K562 (cell line): ENCODE data around the gene LAT. TPM values are rescaled to one million over a fixed set of nuclear protein-coding genes. Genes with fewer than 3 reads are reported as not detected.

Experiments
- ATAC-seq: fragments of 200-7000 bp; cut with Tn5 transposase; 3 replicates; pipeline ENCODE4 v1.9.1; 2020; ENCODE audit warnings: moderate library complexity
- BruUV-seq: library from RNA; stranded (reverse); fragments of 400-500 nt; replicated peaks from 2 replicates; lab custom pipeline; 2021; lab: Mats Ljungman, UMichigan
- CTCF ChIA-PET: fragments of 300-600 bp; formaldehyde crosslinking; extraction: SDS; loops from one replicate; lab custom pipeline; 2021; ENCODE audit warnings: low intra/inter-chr PET ratio; lab: Yijun Ruan, JAX
- POLR2A ChIA-PET: fragments of 300-600, 350-650 bp; sonication (Branson Sonifier 250); formaldehyde crosslinking; extraction: SDS; loops from one replicate; lab custom pipeline; 2021; ENCODE audit warnings: antibody characterized with exemption, inconsistent platforms; lab: Yijun Ruan, JAX
- DNase-seq, 4 experiments: peaks; one replicate each; pipeline versions ENCODE4 v3.0.0 to v3.0.0-alpha.2; 2011 to 2018; ENCODE audit warnings: low spot score in 3 of 4, mixed read lengths in 3 of 4; ENCODE audit errors: extremely low read depth in 1 of 4
- FAIRE-seq: peaks from 2 replicates; lab custom pipeline; 2011; peaks lifted over from hg19 to GRCh38; lab: Jason Lieb, UNC
- H2AFZ ChIP-seq: 2 replicates; pipeline ENCODE4 v1.6.0; 2011; ENCODE audit warnings: low read depth, low read length, control low read depth, inconsistent platforms
- H3K27ac ChIP-seq: fragments of 200-600 bp; 3 replicates; pipeline ENCODE4 v1.8.0; 2011; ENCODE audit warnings: low read depth, mild to moderate bottlenecking, control low read depth, inconsistent platforms, low read length, moderate library complexity, mixed read lengths; ENCODE audit errors: extremely low read depth
- H3K27me3 ChIP-seq, 2 experiments: fragments of 300-600 bp in 1 of 2; 2 replicates in 1 of 2; 3 replicates in 1 of 2; pipeline versions ENCODE4 v1.6.0 to v1.8.0; 2011; ENCODE audit warnings: inconsistent platforms in 2 of 2, low read length in 2 of 2, mild to moderate bottlenecking in 1 of 2, mixed read lengths in 1 of 2, moderate library complexity in 1 of 2; ENCODE audit not compliant: control insufficient read depth in 2 of 2, insufficient read depth in 2 of 2
- H3K36me3 ChIP-seq: fragments of 300-600 bp; 3 replicates; pipeline ENCODE4 v1.8.0; 2011; ENCODE audit warnings: mild to moderate bottlenecking, low read length, inconsistent platforms; ENCODE audit not compliant: control insufficient read depth, insufficient read depth
- H3K4me1 ChIP-seq, 2 experiments: fragments of 200-600 bp in 1 of 2; replicated peaks in 1 of 2; 2 replicates in 1 of 2; 3 replicates in 1 of 2; pipeline versions ENCODE4 v1.5.1 to v1.8.0; 2011; ENCODE audit warnings: inconsistent platforms in 2 of 2, low read length in 2 of 2, mild to moderate bottlenecking in 1 of 2, mixed read lengths in 1 of 2, moderate library complexity in 1 of 2; ENCODE audit not compliant: control insufficient read depth in 2 of 2, insufficient read depth in 2 of 2
- H3K4me2 ChIP-seq: 2 replicates; pipeline ENCODE4 v1.6.1; 2011; ENCODE audit warnings: low read length, control low read depth, inconsistent platforms, mixed read lengths; ENCODE audit not compliant: insufficient read depth
- H3K4me3 ChIP-seq: fragments of 200-600 bp; sonication (generic), shearing (Covaris generic); 2 replicates; pipeline ENCODE4 v1.5.1; 2016; ENCODE audit warnings: control low read depth, inconsistent platforms
- H3K79me2 ChIP-seq: fragments of 200-600 bp; 3 replicates; pipeline ENCODE4 v1.8.0; 2011; ENCODE audit warnings: low read length, inconsistent platforms; ENCODE audit not compliant: control insufficient read depth, insufficient read depth
- H3K9ac ChIP-seq, 2 experiments: 2 replicates each; pipeline versions ENCODE4 v1.6.0 to v1.6.1; 2011; ENCODE audit warnings: low read depth in 2 of 2, low read length in 2 of 2, control low read depth in 1 of 2, inconsistent platforms in 1 of 2, mild to moderate bottlenecking in 1 of 2, mixed read lengths in 1 of 2; ENCODE audit not compliant: insufficient read depth in 1 of 2
- H3K9me1 ChIP-seq: one replicate; pipeline ENCODE4 v1.6.0; 2011; ENCODE audit warnings: inconsistent platforms, mild to moderate bottlenecking, low read length, moderate library complexity; ENCODE audit not compliant: control insufficient read depth, insufficient read depth
- H3K9me3 ChIP-seq: replicated peaks from 2 replicates; pipeline ENCODE4 v1.5.1; 2011; ENCODE audit warnings: low read depth, low read length, inconsistent platforms; ENCODE audit not compliant: control insufficient read depth, insufficient read depth
- H4K20me1 ChIP-seq: replicated peaks from 2 replicates; pipeline ENCODE4 v1.6.1; 2011; ENCODE audit warnings: low read length, inconsistent platforms, mixed read lengths; ENCODE audit not compliant: control insufficient read depth, insufficient read depth
- POLR2A ChIP-seq: fragments of 450-650 bp; conservative IDR thresholded peaks from 2 replicates; pipeline ENCODE4 v1.6.1; 2016
- POLR2AphosphoS2 ChIP-seq: IDR thresholded peaks from 2 replicates; pipeline ENCODE4 v1.6.1; 2012; ENCODE audit warnings: low read length, improper control_type of control experiment
- RBBP5 ChIP-seq: fragments of 200-600 bp; sonication (generic); IDR thresholded peaks from 2 replicates; pipeline ENCODE4 v1.6.1; 2012; ENCODE audit warnings: borderline replicate concordance, mild to moderate bottlenecking, low read length, control low read depth, inconsistent platforms; ENCODE audit not compliant: insufficient read depth, poor library complexity, severe bottlenecking
- SUPT5H ChIP-seq: fragments of 450-650 bp; IDR thresholded peaks from 2 replicates; pipeline ENCODE4 v1.6.1; 2016
- ZNF121 ChIP-seq: sonication (generic); formaldehyde crosslinking; conservative IDR thresholded peaks from 2 replicates; pipeline ENCODE4 v1.8.0; 2022; ENCODE audit warnings: missing genetic modification reagents
- ZSCAN32 ChIP-seq: fragments of 450-650 bp; formaldehyde crosslinking; IDR thresholded peaks from 2 replicates; pipeline ENCODE4 v1.4.0; 2020; ENCODE audit warnings: mild to moderate bottlenecking, moderate library complexity
- WGBS: fragments of 100-300 bp; shearing (Covaris generic); methylation state at CpG from one replicate; pipeline ENCODE4 v1.1.6; 2016; ENCODE audit warnings: low coverage, mixed read lengths; ENCODE audit not compliant: insufficient coverage; ENCODE audit errors: missing lambda C conversion rate; 5-methylcytosine and 5-hydroxymethylcytosine counted together
- in situ Hi-C: fragments of 300-500 bp; cut with MboI; formaldehyde crosslinking; loops from 4 replicates; pipeline ENCODE4 v1.15.0; 2018; ENCODE audit warnings: inconsistent platforms, mixed read lengths
- intact Hi-C: fragments of 100-400 bp; cut with micrococcal nuclease; formaldehyde crosslinking; loops from 2 replicates; pipeline ENCODE4 v1.14.2; 2022
- polyA plus RNA-seq, 8 experiments: library from polyadenylated mRNA; depleted of rRNA in 4 of 8; stranded (reverse) in 5 of 8; unstranded in 3 of 8; fragments of >200 nt; fragmentation: Nextera tagmentation in 2 of 8; fragmentation: Illumina TruSeq in 1 of 8; extraction: Ambion mirVana in 2 of 8; extraction: Trizol in 1 of 8; gene quantifications; 2 replicates each; pipeline versions ENCODE4 v1.2.1 to v1.2.3, GENCODE V29; 2011 to 2014; ENCODE audit warnings: inconsistent platforms in 1 of 8, missing spikeins in 1 of 8
- total RNA-seq, 7 experiments: library from RNA; depleted of rRNA in 6 of 7; stranded (reverse); fragments of >200 nt in 6 of 7; fragmentation: Illumina TruSeq in 2 of 7; extraction: Trizol in 2 of 7; gene quantifications; 2 replicates each; pipeline versions ENCODE4 v1.2.1 to v1.2.3, GENCODE V29; 2011 to 2021; ENCODE audit warnings: low replicate concordance in 1 of 7
- TF ChIP-seq, protein P1 (sequence below): fragments of 250-450 bp; sonication (Bioruptor Pico); IDR thresholded peaks from 2 replicates; pipeline ENCODE4 v1.8.0; 2022; ENCODE audit warnings: inconsistent platforms
- TF ChIP-seq, protein P2 (sequence below), 2 experiments: fragments of 450-650 bp in 1 of 2; sonication (generic) in 1 of 2; formaldehyde crosslinking in 1 of 2; IDR thresholded peaks; 2 replicates each; pipeline versions ENCODE4 v1.7.1 to v1.9.0; 2016 to 2022; ENCODE audit warnings: inconsistent platforms in 1 of 2, mild to moderate bottlenecking in 1 of 2, missing genetic modification reagents in 1 of 2

Gene LAT
- total and polyA plus RNA-seq, 9 of the 15 experiments (the other 6 are each of a cell fraction or from before 2014, with no cell fraction given): 0.40 to 4.2 (median 1.3) TPM

DNA sequence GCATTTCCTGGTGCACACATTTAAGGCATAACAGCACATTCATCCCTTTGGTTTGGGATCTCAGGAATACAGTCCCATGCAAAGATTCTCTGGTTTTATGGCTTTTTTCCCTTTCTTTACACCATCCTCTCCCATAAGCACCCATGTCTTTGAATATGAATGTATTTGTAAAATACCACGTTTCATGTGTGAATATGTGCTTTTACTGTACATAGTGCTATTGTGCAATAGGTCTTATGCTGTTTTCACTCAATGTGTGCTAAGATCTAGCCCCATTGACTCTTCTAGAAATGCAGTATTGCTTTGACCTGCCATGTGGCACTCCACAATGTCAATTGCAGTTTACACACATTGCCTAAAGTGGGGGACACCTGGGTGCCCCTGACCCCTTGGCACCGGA lies 20.4 kb upstream of the LAT start (continued):
- TF ChIP-seq, protein P1, sequence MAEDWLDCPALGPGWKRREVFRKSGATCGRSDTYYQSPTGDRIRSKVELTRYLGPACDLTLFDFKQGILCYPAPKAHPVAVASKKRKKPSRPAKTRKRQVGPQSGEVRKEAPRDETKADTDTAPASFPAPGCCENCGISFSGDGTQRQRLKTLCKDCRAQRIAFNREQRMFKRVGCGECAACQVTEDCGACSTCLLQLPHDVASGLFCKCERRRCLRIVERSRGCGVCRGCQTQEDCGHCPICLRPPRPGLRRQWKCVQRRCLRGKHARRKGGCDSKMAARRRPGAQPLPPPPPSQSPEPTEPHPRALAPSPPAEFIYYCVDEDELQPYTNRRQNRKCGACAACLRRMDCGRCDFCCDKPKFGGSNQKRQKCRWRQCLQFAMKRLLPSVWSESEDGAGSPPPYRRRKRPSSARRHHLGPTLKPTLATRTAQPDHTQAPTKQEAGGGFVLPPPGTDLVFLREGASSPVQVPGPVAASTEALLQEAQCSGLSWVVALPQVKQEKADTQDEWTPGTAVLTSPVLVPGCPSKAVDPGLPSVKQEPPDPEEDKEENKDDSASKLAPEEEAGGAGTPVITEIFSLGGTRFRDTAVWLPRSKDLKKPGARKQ: no peak

DNA sequence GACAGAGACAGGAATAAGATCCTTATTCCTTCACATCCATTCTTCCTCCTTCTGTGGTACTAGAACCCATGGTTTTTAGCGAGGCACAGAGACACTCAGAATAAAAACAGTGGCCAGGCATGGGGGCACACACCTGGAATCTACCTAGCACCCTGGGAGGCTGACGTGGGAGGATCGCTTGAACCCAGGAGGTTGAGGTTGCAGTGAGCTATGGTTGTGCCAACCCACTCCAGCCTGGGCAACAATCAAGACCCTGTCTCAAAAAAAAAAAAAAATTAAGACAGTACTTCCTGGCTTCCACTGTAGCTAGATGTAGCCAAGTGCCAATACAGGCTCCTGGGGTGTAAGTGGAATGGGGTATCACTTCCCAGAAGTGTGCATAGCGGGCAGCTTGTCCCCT lies 17.7 kb upstream of the LAT start:
- intact Hi-C loops: no loop called here
- in situ Hi-C loops: loop anchor here (25.0 kb wide), 1 partner anchor 305 kb away; no protein-coding TSS in a partner anchor
- no peak overlapping the region for H3K4me3 ChIP-seq
- no peaks in the 10 kb centered on the region for H3K4me1 ChIP-seq
- peaks cover 33% of the 10 kb centered on the region; the same call in 2 of the 3 replicates for H3K36me3 ChIP-seq
- TF ChIP-seq POLR2A (peak; percentile 48), SUPT5H (peak; percentile 56), ZNF121 (peak; percentile 81), RBBP5 (no peak), ZSCAN32 (no peak), POLR2AphosphoS2 (0 out of 2 replicates have a peak, but pooled peaks have one; percentile 53)
- TF ChIP-seq, protein P2, sequence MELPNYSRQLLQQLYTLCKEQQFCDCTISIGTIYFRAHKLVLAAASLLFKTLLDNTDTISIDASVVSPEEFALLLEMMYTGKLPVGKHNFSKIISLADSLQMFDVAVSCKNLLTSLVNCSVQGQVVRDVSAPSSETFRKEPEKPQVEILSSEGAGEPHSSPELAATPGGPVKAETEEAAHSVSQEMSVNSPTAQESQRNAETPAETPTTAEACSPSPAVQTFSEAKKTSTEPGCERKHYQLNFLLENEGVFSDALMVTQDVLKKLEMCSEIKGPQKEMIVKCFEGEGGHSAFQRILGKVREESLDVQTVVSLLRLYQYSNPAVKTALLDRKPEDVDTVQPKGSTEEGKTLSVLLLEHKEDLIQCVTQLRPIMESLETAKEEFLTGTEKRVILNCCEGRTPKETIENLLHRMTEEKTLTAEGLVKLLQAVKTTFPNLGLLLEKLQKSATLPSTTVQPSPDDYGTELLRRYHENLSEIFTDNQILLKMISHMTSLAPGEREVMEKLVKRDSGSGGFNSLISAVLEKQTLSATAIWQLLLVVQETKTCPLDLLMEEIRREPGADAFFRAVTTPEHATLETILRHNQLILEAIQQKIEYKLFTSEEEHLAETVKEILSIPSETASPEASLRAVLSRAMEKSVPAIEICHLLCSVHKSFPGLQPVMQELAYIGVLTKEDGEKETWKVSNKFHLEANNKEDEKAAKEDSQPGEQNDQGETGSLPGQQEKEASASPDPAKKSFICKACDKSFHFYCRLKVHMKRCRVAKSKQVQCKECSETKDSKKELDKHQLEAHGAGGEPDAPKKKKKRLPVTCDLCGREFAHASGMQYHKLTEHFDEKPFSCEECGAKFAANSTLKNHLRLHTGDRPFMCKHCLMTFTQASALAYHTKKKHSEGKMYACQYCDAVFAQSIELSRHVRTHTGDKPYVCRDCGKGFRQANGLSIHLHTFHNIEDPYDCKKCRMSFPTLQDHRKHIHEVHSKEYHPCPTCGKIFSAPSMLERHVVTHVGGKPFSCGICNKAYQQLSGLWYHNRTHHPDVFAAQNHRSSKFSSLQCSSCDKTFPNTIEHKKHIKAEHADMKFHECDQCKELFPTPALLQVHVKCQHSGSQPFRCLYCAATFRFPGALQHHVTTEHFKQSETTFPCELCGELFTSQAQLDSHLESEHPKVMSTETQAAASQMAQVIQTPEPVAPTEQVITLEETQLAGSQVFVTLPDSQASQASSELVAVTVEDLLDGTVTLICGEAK (IDR thresholded peaks at IDR 0.05): no peak
- TF ChIP-seq, protein P2 (CRISPR knock-in tag; IDR thresholded peaks at IDR 0.05): no peak
- no peaks in the 10 kb centered on the region for H3K79me2 ChIP-seq
- no peak overlapping the region for H3K27ac ChIP-seq
- H2AFZ ChIP-seq: no peak overlapping the region
- FAIRE-seq: no peak
- no peaks in the 10 kb centered on the region for H3K9me1 ChIP-seq
- no peaks in the 10 kb centered on the region for H3K27me3 ChIP-seq
- H3K4me2 ChIP-seq: no peak overlapping the region
- CTCF ChIA-PET: no interaction called here
- H3K9me3 ChIP-seq: no peaks in the 10 kb centered on the region
- POLR2A ChIA-PET: interaction anchor here (1.0 kb wide), 1 partner anchor 11 kb away, joined by 3 read pairs; no protein-coding TSS in a partner anchor
- 50% methylated on average over 4 of the region's 4 CpGs for WGBS
- DNase-seq: no peak
- BruUV-seq: no TSS peak
- ATAC-seq: no peak
- H3K9ac ChIP-seq: peak overlapping the region in 1 of 2 experiments; percentile 54; a peak in 1 of 4 replicates
- H4K20me1 ChIP-seq: no peaks in the 10 kb centered on the region
